K562 (cell line): ENCODE results near the gene DIS3L2. TPM values are rescaled to one million over a fixed set of nuclear protein-coding genes. Genes with fewer than 3 reads are reported as not detected.
A peak's percentile ranks its signal among the peaks of the same experiment; 100 is the strongest.

Experiments
- ATAC-seq: fragments of 200-7000 bp; cut with Tn5 transposase; 3 replicates; pipeline ENCODE4 v1.9.1; 2020; ENCODE audit warnings: moderate library complexity
- BruUV-seq: library from RNA; stranded (reverse); fragments of 400-500 nt; replicated peaks from 2 replicates; lab custom pipeline; 2021; lab: Mats Ljungman, UMichigan
- CTCF ChIA-PET: fragments of 300-600 bp; formaldehyde crosslinking; extraction: SDS; loops from one replicate; lab custom pipeline; 2021; ENCODE audit warnings: low intra/inter-chr PET ratio; lab: Yijun Ruan, JAX
- POLR2A ChIA-PET: fragments of 300-600, 350-650 bp; sonication (Branson Sonifier 250); formaldehyde crosslinking; extraction: SDS; loops from one replicate; lab custom pipeline; 2021; ENCODE audit warnings: antibody characterized with exemption, inconsistent platforms; lab: Yijun Ruan, JAX
- DNase-seq, 4 experiments: peaks; one replicate each; pipeline versions ENCODE4 v3.0.0 to v3.0.0-alpha.2; 2011 to 2018; ENCODE audit warnings: low spot score in 3 of 4, mixed read lengths in 3 of 4; ENCODE audit errors: extremely low read depth in 1 of 4
- FAIRE-seq: peaks from 2 replicates; lab custom pipeline; 2011; peaks lifted over from hg19 to GRCh38; lab: Jason Lieb, UNC
- H2AFZ ChIP-seq: 2 replicates; pipeline ENCODE4 v1.6.0; 2011; ENCODE audit warnings: low read depth, low read length, control low read depth, inconsistent platforms
- H3K27ac ChIP-seq: fragments of 200-600 bp; 3 replicates; pipeline ENCODE4 v1.8.0; 2011; ENCODE audit warnings: low read depth, mild to moderate bottlenecking, control low read depth, inconsistent platforms, low read length, moderate library complexity, mixed read lengths; ENCODE audit errors: extremely low read depth
- H3K27me3 ChIP-seq, 2 experiments: fragments of 300-600 bp in 1 of 2; 2 replicates in 1 of 2; 3 replicates in 1 of 2; pipeline versions ENCODE4 v1.6.0 to v1.8.0; 2011; ENCODE audit warnings: inconsistent platforms in 2 of 2, low read length in 2 of 2, mild to moderate bottlenecking in 1 of 2, mixed read lengths in 1 of 2, moderate library complexity in 1 of 2; ENCODE audit not compliant: control insufficient read depth in 2 of 2, insufficient read depth in 2 of 2
- H3K36me3 ChIP-seq: fragments of 300-600 bp; 3 replicates; pipeline ENCODE4 v1.8.0; 2011; ENCODE audit warnings: mild to moderate bottlenecking, low read length, inconsistent platforms; ENCODE audit not compliant: control insufficient read depth, insufficient read depth
- H3K4me1 ChIP-seq, 2 experiments: fragments of 200-600 bp in 1 of 2; replicated peaks in 1 of 2; 2 replicates in 1 of 2; 3 replicates in 1 of 2; pipeline versions ENCODE4 v1.5.1 to v1.8.0; 2011; ENCODE audit warnings: inconsistent platforms in 2 of 2, low read length in 2 of 2, mild to moderate bottlenecking in 1 of 2, mixed read lengths in 1 of 2, moderate library complexity in 1 of 2; ENCODE audit not compliant: control insufficient read depth in 2 of 2, insufficient read depth in 2 of 2
- H3K4me2 ChIP-seq: 2 replicates; pipeline ENCODE4 v1.6.1; 2011; ENCODE audit warnings: low read length, control low read depth, inconsistent platforms, mixed read lengths; ENCODE audit not compliant: insufficient read depth
- H3K4me3 ChIP-seq: fragments of 200-600 bp; sonication (generic), shearing (Covaris generic); 2 replicates; pipeline ENCODE4 v1.5.1; 2016; ENCODE audit warnings: control low read depth, inconsistent platforms
- H3K79me2 ChIP-seq: fragments of 200-600 bp; 3 replicates; pipeline ENCODE4 v1.8.0; 2011; ENCODE audit warnings: low read length, inconsistent platforms; ENCODE audit not compliant: control insufficient read depth, insufficient read depth
- H3K9ac ChIP-seq, 2 experiments: 2 replicates each; pipeline versions ENCODE4 v1.6.0 to v1.6.1; 2011; ENCODE audit warnings: low read depth in 2 of 2, low read length in 2 of 2, control low read depth in 1 of 2, inconsistent platforms in 1 of 2, mild to moderate bottlenecking in 1 of 2, mixed read lengths in 1 of 2; ENCODE audit not compliant: insufficient read depth in 1 of 2
- H3K9me1 ChIP-seq: one replicate; pipeline ENCODE4 v1.6.0; 2011; ENCODE audit warnings: inconsistent platforms, mild to moderate bottlenecking, low read length, moderate library complexity; ENCODE audit not compliant: control insufficient read depth, insufficient read depth
- H3K9me3 ChIP-seq: replicated peaks from 2 replicates; pipeline ENCODE4 v1.5.1; 2011; ENCODE audit warnings: low read depth, low read length, inconsistent platforms; ENCODE audit not compliant: control insufficient read depth, insufficient read depth
- H4K20me1 ChIP-seq: replicated peaks from 2 replicates; pipeline ENCODE4 v1.6.1; 2011; ENCODE audit warnings: low read length, inconsistent platforms, mixed read lengths; ENCODE audit not compliant: control insufficient read depth, insufficient read depth
- FOXA3 ChIP-seq, 2 experiments: fragments of 450-650 bp in 1 of 2; sonication (generic) in 1 of 2; formaldehyde crosslinking; IDR thresholded peaks in 1 of 2; conservative IDR thresholded peaks in 1 of 2; 2 replicates each; pipeline versions ENCODE4 v1.4.0 to v1.8.0; 2020 to 2022; ENCODE audit warnings: mild to moderate bottlenecking in 2 of 2, missing genetic modification reagents in 1 of 2
- KLF13 ChIP-seq: fragments of 450-650 bp; IDR thresholded peaks from 2 replicates; pipeline ENCODE4 v1.6.1; 2016; ENCODE audit warnings: missing genetic modification characterization, low read depth, mild to moderate bottlenecking, missing compliant biosample characterization, moderate library complexity, borderline replicate concordance
- MCM2 ChIP-seq: fragments of 450-650 bp; IDR thresholded peaks from 2 replicates; pipeline ENCODE4 v1.6.1; 2017; ENCODE audit warnings: low read depth, mild to moderate bottlenecking
- POLR2A ChIP-seq: fragments of 450-650 bp; conservative IDR thresholded peaks from 2 replicates; pipeline ENCODE4 v1.6.1; 2016
- PURB ChIP-seq: sonication (generic); formaldehyde crosslinking; IDR thresholded peaks from 2 replicates; pipeline ENCODE4 v1.9.0; 2021; ENCODE audit warnings: low read depth, mild to moderate bottlenecking, missing genetic modification reagents
- RBM14 ChIP-seq: fragments of 200-400 bp; formaldehyde crosslinking; IDR thresholded peaks from 2 replicates; pipeline ENCODE4 v1.6.1; 2018; ENCODE audit warnings: low read depth, mild to moderate bottlenecking, low read length, moderate library complexity, borderline replicate concordance; ENCODE audit not compliant: insufficient read depth
- RUNX1 ChIP-seq: sonication (generic); IDR thresholded peaks from 2 replicates; pipeline ENCODE4 v1.6.1; 2016; ENCODE audit warnings: antibody characterized with exemption, low read depth
- TBL1XR1 ChIP-seq, 2 experiments: IDR thresholded peaks; 2 replicates each; pipeline ENCODE4 v1.6.1; 2012; ENCODE audit warnings: improper control_type of control experiment in 2 of 2, low read length in 2 of 2, mild to moderate bottlenecking in 1 of 2
- U2AF1 ChIP-seq: fragments of 200-400 bp; formaldehyde crosslinking; optimal IDR thresholded peaks from 2 replicates; pipeline ENCODE3; 2017; ENCODE audit warnings: mild to moderate bottlenecking, low read depth, low read length, moderate library complexity
- U2AF2 ChIP-seq: fragments of 200-400 bp; formaldehyde crosslinking; optimal IDR thresholded peaks from 2 replicates; pipeline ENCODE3; 2017; ENCODE audit warnings: low read depth, mild to moderate bottlenecking, low read length
- ZNF174 ChIP-seq: fragments of 250-450 bp; sonication (Bioruptor Pico); IDR thresholded peaks from 2 replicates; pipeline ENCODE4 v1.4.0; 2020; ENCODE audit warnings: mild to moderate bottlenecking
- WGBS: fragments of 100-300 bp; shearing (Covaris generic); methylation state at CpG from one replicate; pipeline ENCODE4 v1.1.6; 2016; ENCODE audit warnings: low coverage, mixed read lengths; ENCODE audit not compliant: insufficient coverage; ENCODE audit errors: missing lambda C conversion rate; 5-methylcytosine and 5-hydroxymethylcytosine counted together
- in situ Hi-C: fragments of 300-500 bp; cut with MboI; formaldehyde crosslinking; loops from 4 replicates; pipeline ENCODE4 v1.15.0; 2018; ENCODE audit warnings: inconsistent platforms, mixed read lengths
- intact Hi-C: fragments of 100-400 bp; cut with micrococcal nuclease; formaldehyde crosslinking; loops from 2 replicates; pipeline ENCODE4 v1.14.2; 2022
- polyA plus RNA-seq, 8 experiments: library from polyadenylated mRNA; depleted of rRNA in 4 of 8; stranded (reverse) in 5 of 8; unstranded in 3 of 8; fragments of >200 nt; fragmentation: Nextera tagmentation in 2 of 8; fragmentation: Illumina TruSeq in 1 of 8; extraction: Ambion mirVana in 2 of 8; extraction: Trizol in 1 of 8; gene quantifications; 2 replicates each; pipeline versions ENCODE4 v1.2.1 to v1.2.3, GENCODE V29; 2011 to 2014; ENCODE audit warnings: inconsistent platforms in 1 of 8, missing spikeins in 1 of 8
- total RNA-seq, 7 experiments: library from RNA; depleted of rRNA in 6 of 7; stranded (reverse); fragments of >200 nt in 6 of 7; fragmentation: Illumina TruSeq in 2 of 7; extraction: Trizol in 2 of 7; gene quantifications; 2 replicates each; pipeline versions ENCODE4 v1.2.1 to v1.2.3, GENCODE V29; 2011 to 2021; ENCODE audit warnings: low replicate concordance in 1 of 7
- TF ChIP-seq, protein P1 (sequence below): fragments of 250-450 bp; sonication (Bioruptor Pico); IDR thresholded peaks from 2 replicates; pipeline ENCODE4 v1.5.1; 2021; ENCODE audit warnings: mild to moderate bottlenecking
- TF ChIP-seq, protein P2 (sequence below): fragments of 200-800 bp; sonication (Bioruptor generic); IDR thresholded peaks from 2 replicates; pipeline ENCODE4 v1.6.1; 2017; ENCODE audit warnings: missing genetic modification characterization, missing compliant biosample characterization
- TF ChIP-seq, protein P3 (sequence below): fragments of 150-350 bp; IDR thresholded peaks from 2 replicates; pipeline ENCODE4 v1.6.1; 2014; ENCODE audit warnings: low read depth, mild to moderate bottlenecking, low read length, borderline replicate concordance

DIS3L2 gene
- total and polyA plus RNA-seq, 9 of the 15 experiments (the other 6 are each of a cell fraction or from before 2014, with no cell fraction given) = 1.5 to 19.2 (median 11.2) TPM

DNA sequence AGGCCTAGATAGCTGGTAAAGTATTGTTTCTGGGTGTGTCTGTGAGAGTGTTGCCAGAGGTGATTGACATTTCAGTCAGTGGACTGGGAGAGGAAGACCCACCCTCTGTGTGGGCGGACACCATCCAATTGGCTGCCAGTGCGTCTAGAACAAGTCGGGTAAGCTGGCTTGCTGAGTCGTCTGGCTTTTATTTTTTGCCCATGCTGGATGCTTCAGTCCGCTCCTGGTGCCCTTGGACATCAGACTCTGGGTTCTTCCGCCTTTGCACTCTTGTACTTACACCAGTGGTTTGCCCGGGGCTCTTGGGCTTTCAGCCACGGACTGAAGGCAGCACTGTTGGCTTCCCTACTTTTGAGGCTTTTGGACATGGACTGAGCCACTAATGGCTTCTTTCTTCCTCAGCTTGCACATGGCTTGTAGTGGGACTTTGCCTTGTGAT, 24.3 kb downstream of the DIS3L2 start (continued):
- TF ChIP-seq, protein P1, sequence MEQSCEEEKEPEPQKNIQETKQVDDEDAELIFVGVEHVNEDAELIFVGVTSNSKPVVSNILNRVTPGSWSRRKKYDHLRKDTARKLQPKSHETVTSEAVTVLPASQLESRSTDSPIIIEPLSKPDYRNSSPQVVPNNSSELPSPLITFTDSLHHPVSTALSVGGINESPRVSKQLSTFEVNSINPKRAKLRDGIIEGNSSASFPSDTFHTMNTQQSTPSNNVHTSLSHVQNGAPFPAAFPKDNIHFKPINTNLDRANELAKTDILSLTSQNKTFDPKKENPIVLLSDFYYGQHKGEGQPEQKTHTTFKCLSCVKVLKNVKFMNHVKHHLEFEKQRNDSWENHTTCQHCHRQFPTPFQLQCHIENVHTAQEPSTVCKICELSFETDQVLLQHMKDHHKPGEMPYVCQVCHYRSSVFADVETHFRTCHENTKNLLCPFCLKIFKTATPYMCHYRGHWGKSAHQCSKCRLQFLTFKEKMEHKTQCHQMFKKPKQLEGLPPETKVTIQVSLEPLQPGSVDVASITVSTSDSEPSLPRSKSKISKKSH (CRISPR knock-in tag) = no peak
- TF ChIP-seq U2AF1 = no peak
- TF ChIP-seq KLF13 = no peak
- no peak for TF ChIP-seq U2AF2
- TF ChIP-seq POLR2A = peak; percentile 88
- no peak for TF ChIP-seq ZNF174 (CRISPR knock-in tag)

DNA sequence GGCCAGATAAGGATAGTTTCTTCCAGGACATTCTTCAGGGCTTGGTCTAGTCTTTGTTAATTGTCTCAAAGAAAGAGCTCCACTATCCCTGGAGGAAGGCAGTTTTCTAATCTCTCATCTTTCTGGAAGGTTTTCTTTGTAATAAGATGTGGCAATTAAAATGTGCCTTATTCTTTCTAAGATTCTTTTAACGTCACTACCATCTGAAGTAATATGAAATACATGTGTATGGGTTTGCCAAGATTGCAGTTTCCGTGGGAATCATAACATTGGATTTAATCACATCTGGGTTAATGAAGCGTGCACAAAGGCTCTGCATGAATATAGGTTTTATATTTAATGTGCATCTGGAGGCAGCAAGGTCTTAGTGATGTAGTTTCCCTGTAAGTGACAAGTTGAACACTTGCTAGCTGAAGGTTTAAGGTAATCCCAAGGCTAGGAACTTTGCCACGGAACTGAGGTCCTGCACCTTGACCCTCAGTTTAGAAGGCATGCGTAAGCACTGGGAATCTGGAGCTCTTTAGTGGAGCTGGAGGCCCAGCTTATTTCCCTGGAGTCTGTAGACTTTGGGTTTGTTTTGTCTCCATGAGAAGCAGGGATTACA, 25.7 kb downstream of the DIS3L2 start:
- no peak overlapping the region; the same call in 2 of the 3 replicates for H3K27ac ChIP-seq
- no peaks in the 10 kb centered on the region for H3K27me3 ChIP-seq
- peaks cover 5% of the 10 kb centered on the region; the same call in 2 of the 3 replicates for H3K36me3 ChIP-seq
- H3K4me2 ChIP-seq = peak overlapping the region; percentile 37; the same call in 1 of the 2 replicates
- CTCF ChIA-PET = no interaction called here
- H3K4me1 ChIP-seq = peaks cover 0 to 20% of the 10 kb centered on the region in 2 experiments; a peak in 4 of 5 replicates
- H3K9me3 ChIP-seq = no peaks in the 10 kb centered on the region
- H3K4me3 ChIP-seq = no peak overlapping the region
- no peak for FAIRE-seq
- ATAC-seq = peak; percentile 43; the same call in 2 of the 3 replicates
- peaks cover 51% of the 10 kb centered on the region for H3K79me2 ChIP-seq
- POLR2A ChIA-PET = interaction anchor here (0.5 to 2.8 kb wide), 3 partner anchors 8 to 22 kb away, joined by 3 to 14 read pairs (median 4); no protein-coding TSS in a partner anchor
- no peaks in the 10 kb centered on the region for H3K9me1 ChIP-seq
- DNase-seq = peak in 1 of 4 experiments; percentile 21
- intact Hi-C loops = no loop called here
- BruUV-seq = no TSS peak
- H3K9ac ChIP-seq = no peak overlapping the region; a peak in 1 of 4 replicates
- no peaks in the 10 kb centered on the region for H4K20me1 ChIP-seq
- H2AFZ ChIP-seq = no peak overlapping the region
- in situ Hi-C loops = no loop called here
- 54% methylated on average over 5 of the region's 5 CpGs for WGBS
- TF ChIP-seq, protein P2, sequence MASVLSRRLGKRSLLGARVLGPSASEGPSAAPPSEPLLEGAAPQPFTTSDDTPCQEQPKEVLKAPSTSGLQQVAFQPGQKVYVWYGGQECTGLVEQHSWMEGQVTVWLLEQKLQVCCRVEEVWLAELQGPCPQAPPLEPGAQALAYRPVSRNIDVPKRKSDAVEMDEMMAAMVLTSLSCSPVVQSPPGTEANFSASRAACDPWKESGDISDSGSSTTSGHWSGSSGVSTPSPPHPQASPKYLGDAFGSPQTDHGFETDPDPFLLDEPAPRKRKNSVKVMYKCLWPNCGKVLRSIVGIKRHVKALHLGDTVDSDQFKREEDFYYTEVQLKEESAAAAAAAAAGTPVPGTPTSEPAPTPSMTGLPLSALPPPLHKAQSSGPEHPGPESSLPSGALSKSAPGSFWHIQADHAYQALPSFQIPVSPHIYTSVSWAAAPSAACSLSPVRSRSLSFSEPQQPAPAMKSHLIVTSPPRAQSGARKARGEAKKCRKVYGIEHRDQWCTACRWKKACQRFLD = no peak
- no peak for TF ChIP-seq PURB (CRISPR knock-in tag)
- TF ChIP-seq, protein P3, sequence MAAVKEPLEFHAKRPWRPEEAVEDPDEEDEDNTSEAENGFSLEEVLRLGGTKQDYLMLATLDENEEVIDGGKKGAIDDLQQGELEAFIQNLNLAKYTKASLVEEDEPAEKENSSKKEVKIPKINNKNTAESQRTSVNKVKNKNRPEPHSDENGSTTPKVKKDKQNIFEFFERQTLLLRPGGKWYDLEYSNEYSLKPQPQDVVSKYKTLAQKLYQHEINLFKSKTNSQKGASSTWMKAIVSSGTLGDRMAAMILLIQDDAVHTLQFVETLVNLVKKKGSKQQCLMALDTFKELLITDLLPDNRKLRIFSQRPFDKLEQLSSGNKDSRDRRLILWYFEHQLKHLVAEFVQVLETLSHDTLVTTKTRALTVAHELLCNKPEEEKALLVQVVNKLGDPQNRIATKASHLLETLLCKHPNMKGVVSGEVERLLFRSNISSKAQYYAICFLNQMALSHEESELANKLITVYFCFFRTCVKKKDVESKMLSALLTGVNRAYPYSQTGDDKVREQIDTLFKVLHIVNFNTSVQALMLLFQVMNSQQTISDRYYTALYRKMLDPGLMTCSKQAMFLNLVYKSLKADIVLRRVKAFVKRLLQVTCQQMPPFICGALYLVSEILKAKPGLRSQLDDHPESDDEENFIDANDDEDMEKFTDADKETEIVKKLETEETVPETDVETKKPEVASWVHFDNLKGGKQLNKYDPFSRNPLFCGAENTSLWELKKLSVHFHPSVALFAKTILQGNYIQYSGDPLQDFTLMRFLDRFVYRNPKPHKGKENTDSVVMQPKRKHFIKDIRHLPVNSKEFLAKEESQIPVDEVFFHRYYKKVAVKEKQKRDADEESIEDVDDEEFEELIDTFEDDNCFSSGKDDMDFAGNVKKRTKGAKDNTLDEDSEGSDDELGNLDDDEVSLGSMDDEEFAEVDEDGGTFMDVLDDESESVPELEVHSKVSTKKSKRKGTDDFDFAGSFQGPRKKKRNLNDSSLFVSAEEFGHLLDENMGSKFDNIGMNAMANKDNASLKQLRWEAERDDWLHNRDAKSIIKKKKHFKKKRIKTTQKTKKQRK = no peak
- no peak for TF ChIP-seq FOXA3 (CRISPR knock-in tag; conservative IDR thresholded peaks at IDR 0.05 in 1 of 2, IDR thresholded peaks at IDR 0.05 in 1 of 2)
- no peak for TF ChIP-seq TBL1XR1 (IDR thresholded peaks at IDR 0.05; ENCODE audit: low read length in 2 of 2)
- TF ChIP-seq RUNX1 = no peak
- TF ChIP-seq RBM14 = no peak
- TF ChIP-seq MCM2 = no peak
